OCI-LY7 (cell line): ENCODE measurements around the gene DAGLA. TPM values are rescaled to one million over a fixed set of nuclear protein-coding genes. Genes with fewer than 3 reads are reported as not detected.

Experiments
- BruUV-seq: library from RNA; stranded (reverse); fragments of 400-500 nt; replicated peaks from 2 replicates; lab custom pipeline; 2021; lab: Mats Ljungman, UMichigan
- CTCF ChIA-PET: fragments of 300-600 bp; sonication (Branson Sonifier 250); formaldehyde crosslinking; loops from one replicate; lab custom pipeline; 2022; ENCODE audit warnings: antibody characterized with exemption; ENCODE audit not compliant: unreplicated experiment; lab: Charles Lee
- POLR2A ChIA-PET: fragments of 300-600 bp; sonication (Branson Sonifier 250); formaldehyde crosslinking; loops from one replicate; lab custom pipeline; 2022; ENCODE audit warnings: antibody characterized with exemption; lab: Charles Lee
- DNase-seq: peaks from one replicate; pipeline ENCODE4 v3.0.0-alpha.2; 2015; ENCODE audit warnings: low spot score
- H2AFZ ChIP-seq: fragments of 200-600 bp; sonication (generic), shearing (Covaris generic); 2 replicates; pipeline ENCODE4 v1.6.1; 2014; ENCODE audit warnings: mild to moderate bottlenecking, antibody characterized with exemption, low read length, moderate library complexity
- H3K27ac ChIP-seq: fragments of 200-600 bp; sonication (generic); 2 replicates; pipeline ENCODE4 v1.5.1; 2014; ENCODE audit warnings: mixed run types, low read depth, mild to moderate bottlenecking, moderate library complexity, low read length, inconsistent platforms; ENCODE audit not compliant: poor library complexity, severe bottlenecking
- H3K36me3 ChIP-seq: fragments of 200-600 bp; sonication (generic); 2 replicates; pipeline ENCODE4 v1.6.1; 2014; ENCODE audit warnings: mild to moderate bottlenecking, antibody characterized with exemption, low read length, moderate library complexity, mixed read lengths; ENCODE audit not compliant: insufficient read depth
- H3K4me1 ChIP-seq: fragments of 200-600 bp; sonication (generic); 2 replicates; pipeline ENCODE4 v1.5.1; 2014; ENCODE audit warnings: mild to moderate bottlenecking, low read length; ENCODE audit not compliant: insufficient read depth, poor library complexity, severe bottlenecking
- H3K4me2 ChIP-seq: fragments of 200-600 bp; sonication (generic); 2 replicates; pipeline ENCODE4 v1.6.1; 2014; ENCODE audit warnings: mild to moderate bottlenecking, low read length
- H3K4me3 ChIP-seq: fragments of 200-600 bp; sonication (generic); 2 replicates; pipeline ENCODE4 v1.5.1; 2014; ENCODE audit warnings: mild to moderate bottlenecking, low read depth, low read length; ENCODE audit not compliant: poor library complexity, severe bottlenecking
- H3K79me2 ChIP-seq: fragments of 200-600 bp; sonication (generic); 2 replicates; pipeline ENCODE4 v1.6.1; 2016; ENCODE audit warnings: low read depth, mild to moderate bottlenecking, low read length, moderate library complexity, mixed read lengths; ENCODE audit not compliant: insufficient read depth
- H3K9me2 ChIP-seq: fragments of 200-600 bp; sonication (generic); 2 replicates; pipeline ENCODE4 v1.6.1; 2016; ENCODE audit warnings: mild to moderate bottlenecking, low read length, mixed read lengths; ENCODE audit not compliant: insufficient read depth
- H3K9me3 ChIP-seq: fragments of 200-600 bp; sonication (generic); 2 replicates; pipeline ENCODE4 v1.6.1; 2014; ENCODE audit warnings: mild to moderate bottlenecking, mixed run types, low read length, mixed read lengths
- H4K20me1 ChIP-seq: fragments of 200-600 bp; sonication (generic); 2 replicates; pipeline ENCODE4 v1.6.1; 2014; ENCODE audit warnings: mild to moderate bottlenecking, antibody characterized with exemption, low read length, moderate library complexity, mixed read lengths; ENCODE audit not compliant: insufficient read depth
- CTCF ChIP-seq: fragments of 200-600 bp; sonication (generic); conservative IDR thresholded peaks from 2 replicates; pipeline ENCODE4 v1.5.1; 2014; ENCODE audit warnings: mild to moderate bottlenecking, antibody characterized with exemption, low read length, moderate library complexity, mixed read lengths
- EZH2phosphoT487 ChIP-seq: fragments of 200-600 bp; sonication (generic); IDR thresholded peaks from 2 replicates; pipeline ENCODE4 v1.6.1; 2018; ENCODE audit warnings: low read depth, borderline replicate concordance, mild to moderate bottlenecking, mixed run types, antibody characterized with exemption, low read length, moderate library complexity, mixed read lengths
- intact Hi-C: fragments of 100-400 bp; cut with micrococcal nuclease; formaldehyde crosslinking; loops from one replicate; pipeline ENCODE4 v1.10.0; 2022; ENCODE audit not compliant: unreplicated experiment
- total RNA-seq, 2 experiments: library from RNA; depleted of rRNA in 1 of 2; stranded (reverse); fragments of >200 nt in 1 of 2; shearing (Covaris generic) in 1 of 2; gene quantifications; 2 replicates each; pipeline ENCODE4 v1.2.3, GENCODE V29; 2014 to 2022

DAGLA gene
- total RNA-seq, 2 experiments from 2014 or later = not detected

DNA sequence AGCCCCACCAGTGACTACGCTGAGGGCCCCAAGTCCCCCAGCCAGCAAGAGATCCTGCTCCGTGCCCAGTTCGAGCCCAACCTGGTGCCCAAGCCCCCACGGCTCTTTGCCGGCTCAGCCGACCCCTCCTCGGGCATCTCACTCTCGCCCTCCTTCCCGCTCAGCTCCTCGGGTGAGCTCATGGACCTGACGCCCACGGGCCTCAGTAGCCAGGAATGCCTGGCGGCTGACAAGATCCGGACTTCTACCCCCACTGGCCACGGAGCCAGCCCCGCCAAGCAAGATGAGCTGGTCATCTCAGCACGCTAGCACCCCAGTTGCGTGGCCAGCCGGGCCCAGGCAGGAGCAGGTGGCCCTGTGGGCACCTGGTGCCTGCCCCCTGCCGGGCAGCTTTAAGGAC is 64.0 kb downstream of the DAGLA start:
- Histone ChIP-seq H3K36me3 (no peaks in the 10 kb centered on the region), H3K9me3 (no peaks in the 10 kb centered on the region), H3K4me2 (no peak overlapping the region), H3K4me3 (no peak overlapping the region), H3K27ac (no peak overlapping the region), H3K9me2 (no peaks in the 10 kb centered on the region), H4K20me1 (no peaks in the 10 kb centered on the region), H2AFZ (no peak overlapping the region), H3K79me2 (no peaks in the 10 kb centered on the region), H3K4me1 (no peaks in the 10 kb centered on the region)
- ChIA-PET POLR2A (no interaction called here), CTCF (no interaction called here)
- DNase-seq = no peak
- TF ChIP-seq CTCF (no peak), EZH2phosphoT487 (no peak)
- intact Hi-C loops = no loop called here
- BruUV-seq = no TSS peak

- Histone ChIP-seq H3K27ac (no peak overlapping the region), H2AFZ (no peak overlapping the region), H3K9me3 (no peaks in the 10 kb centered on the region), H3K36me3 (no peaks in the 10 kb centered on the region), H3K9me2 (no peaks in the 10 kb centered on the region), H3K4me3 (no peak overlapping the region), H3K4me1 (no peaks in the 10 kb centered on the region), H4K20me1 (no peaks in the 10 kb centered on the region), H3K79me2 (no peaks in the 10 kb centered on the region), H3K4me2 (no peak overlapping the region)
- no peak for TF ChIP-seq CTCF
- TF ChIP-seq EZH2phosphoT487 = no peak
- DNase-seq = no peak
- CTCF ChIA-PET = no interaction called here
- POLR2A ChIA-PET = no interaction called here
- no TSS peak for BruUV-seq
- intact Hi-C loops = loop anchor here (5.0 kb wide), 1 partner anchor 363 kb away; no protein-coding TSS in a partner anchor
These were observed 64.5 kb downstream of the DAGLA start for GRCh38 chr11:61744609-61745156.

GRCh38 chr11:61745781-61746441 is 65.7 kb downstream of the DAGLA start:
- Histone ChIP-seq H3K79me2 (no peaks in the 10 kb centered on the region), H4K20me1 (no peaks in the 10 kb centered on the region), H3K36me3 (no peaks in the 10 kb centered on the region), H3K4me1 (no peaks in the 10 kb centered on the region), H3K4me2 (no peak overlapping the region), H3K27ac (no peak overlapping the region), H2AFZ (no peak overlapping the region), H3K9me3 (no peaks in the 10 kb centered on the region), H3K4me3 (no peak overlapping the region), H3K9me2 (no peaks in the 10 kb centered on the region)
- CTCF ChIA-PET = no interaction called here
- no TSS peak for BruUV-seq
- TF ChIP-seq CTCF (no peak), EZH2phosphoT487 (no peak)
- intact Hi-C loops = loop anchor here (5.0 kb wide), 1 partner anchor 361 kb away; no protein-coding TSS in a partner anchor
- DNase-seq = no peak
- POLR2A ChIA-PET = no interaction called here
